Measurements from ENCODE around the gene MTFP1. TPM values are rescaled to one million over a fixed set of nuclear protein-coding genes. Genes with fewer than 3 reads are reported as not detected.
"Not testable (repeated sequence)": the region's sequence is repeated elsewhere in the genome, so short reads cannot be mapped to it uniquely, and the experiment has no call there.

Gene MTFP1
- total RNA-seq, 1 experiment from 2014 or later = 36.0 TPM

GRCh38 chr22:30451488-30451887, 25.9 kb downstream of the MTFP1 start:
- DNase-seq (ENCODE audit: extremely low read depth, low read depth) = not testable (repeated sequence)

- no peak for DNase-seq (ENCODE audit: extremely low read depth, low read depth)
Measured at GRCh38 chr22:30452861-30453260, 27.3 kb downstream of the MTFP1 start.

GRCh38 chr22:30453731-30454510, 28.4 kb downstream of the MTFP1 start:
- no peak for DNase-seq (ENCODE audit: extremely low read depth, low read depth)

GRCh38 chr22:30455075-30455840, 29.7 kb downstream of the MTFP1 start:
- no peak for DNase-seq (ENCODE audit: extremely low read depth, low read depth)

GRCh38 chr22:30457981-30458380, 32.4 kb downstream of the MTFP1 start:
- no peak for DNase-seq (ENCODE audit: extremely low read depth, low read depth)

GRCh38 chr22:30459181-30460052, 33.8 kb downstream of the MTFP1 start:
- DNase-seq (ENCODE audit: extremely low read depth, low read depth) = peak; percentile 13

GRCh38 chr22:30460147-30460546, 34.6 kb downstream of the MTFP1 start:
- DNase-seq (ENCODE audit: extremely low read depth, low read depth) = no peak

GRCh38 chr22:30460555-30460954, 35.0 kb downstream of the MTFP1 start:
- not testable (repeated sequence) for DNase-seq (ENCODE audit: extremely low read depth, low read depth)

- no peak for DNase-seq (ENCODE audit: extremely low read depth, low read depth)
Measured at GRCh38 chr22:30469165-30469564, 43.6 kb downstream of the MTFP1 start.

- DNase-seq (ENCODE audit: extremely low read depth, low read depth) = no peak
Measured at GRCh38 chr22:30470655-30471054, 45.1 kb downstream of the MTFP1 start.

- no peak for DNase-seq (ENCODE audit: extremely low read depth, low read depth)
Measured at GRCh38 chr22:30471616-30472318, 46.2 kb downstream of the MTFP1 start, which contains the start of gene SEC14L3. Gene SEC14L3, minus strand, starts transcription at chr22:30472017. Its CDS starts 59 bp downstream, at chr22:30471958.

- DNase-seq (ENCODE audit: extremely low read depth, low read depth) = no peak
Measured at GRCh38 chr22:30472994-30473720, 47.6 kb downstream of the MTFP1 start.

GRCh38 chr22:30474121-30474520, 48.6 kb downstream of the MTFP1 start:
- DNase-seq (ENCODE audit: extremely low read depth, low read depth) = no peak

- no peak for DNase-seq (ENCODE audit: extremely low read depth, low read depth)
Measured at GRCh38 chr22:30474683-30475424, 49.3 kb downstream of the MTFP1 start.

Small RNA genes lying within 50 kb of the gene (small RNA-seq; reads per million reads assigned to genes)
- gene AC004832.3 = 0 reads per million in 2 experiments
- 0 reads per million in 2 experiments for gene RNU6-564P

Other genes with a start within 250 kb of the MTFP1 start
- 70.9 and 73.5 TPM in 2 replicates for gene LIF, start 179.0 kb upstream of the MTFP1 start, total RNA-seq (2014; rRNA removed; shearing (Covaris generic))
- 4.8 and 6.1 TPM in 2 replicates for gene OSM, start 158.9 kb upstream of the MTFP1 start, total RNA-seq (2014; rRNA removed; shearing (Covaris generic))
- gene CASTOR1, start 136.3 kb upstream of the MTFP1 start, total RNA-seq (2014; rRNA removed; shearing (Covaris generic)) = 11.1 and 15.8 TPM in 2 replicates
- 4.0 and 4.6 TPM in 2 replicates for gene TBC1D10A, start 98.8 kb upstream of the MTFP1 start, total RNA-seq (2014; rRNA removed; shearing (Covaris generic))
- 32.5 and 34.3 TPM in 2 replicates for gene SF3A1, start 68.9 kb upstream of the MTFP1 start, total RNA-seq (2014; rRNA removed; shearing (Covaris generic))
- 0.45 and 0.58 TPM in 2 replicates for gene CCDC157, start 68.8 kb upstream of the MTFP1 start, total RNA-seq (2014; rRNA removed; shearing (Covaris generic))
- gene RNF215, start 38.4 kb upstream of the MTFP1 start, total RNA-seq (2014; rRNA removed; shearing (Covaris generic)) = 17.0 and 19.3 TPM in 2 replicates
- 5.4 and 6.3 TPM in 2 replicates for gene SEC14L2, start 28.8 kb upstream of the MTFP1 start, total RNA-seq (2014; rRNA removed; shearing (Covaris generic))
- gene SEC14L3, start 46.2 kb downstream of the MTFP1 start, total RNA-seq (2014; rRNA removed; shearing (Covaris generic)) = not detected in 2 replicates
- 2.6 and 2.9 TPM in 2 replicates for gene SEC14L4, start 79.9 kb downstream of the MTFP1 start, total RNA-seq (2014; rRNA removed; shearing (Covaris generic))
- not detected in 2 replicates for gene SEC14L6, start 121.0 kb downstream of the MTFP1 start, total RNA-seq (2014; rRNA removed; shearing (Covaris generic))
- gene GAL3ST1, start 148.9 kb downstream of the MTFP1 start, total RNA-seq (2014; rRNA removed; shearing (Covaris generic)) = 0.30 TPM in 1 of 2 replicates, not detected in the other
- gene PES1, start 166.1 kb downstream of the MTFP1 start, total RNA-seq (2014; rRNA removed; shearing (Covaris generic)) = 92.1 and 106 TPM in 2 replicates
- gene TCN2, start 181.4 kb downstream of the MTFP1 start, total RNA-seq (2014; rRNA removed; shearing (Covaris generic)) = 2.1 and 3.0 TPM in 2 replicates
- 5.6 and 7.0 TPM in 2 replicates for gene SLC35E4, start 210.0 kb downstream of the MTFP1 start, total RNA-seq (2014; rRNA removed; shearing (Covaris generic))
- gene DUSP18, start 242.1 kb downstream of the MTFP1 start, total RNA-seq (2014; rRNA removed; shearing (Covaris generic)) = 5.0 and 6.7 TPM in 2 replicates

Measured in NCI-H460 (cell line).